ACC112 (cell line): ENCODE measurements around the gene RAN.

Experiments used
- H2AFZ ChIP-seq: fragments of 200-600 bp; sonication (generic); one replicate; pipeline ENCODE4 v1.6.0; 2017; ENCODE audit warnings: antibody characterized with exemption, low read length; ENCODE audit not compliant: unreplicated experiment
- H3K27ac ChIP-seq: fragments of 200-600 bp; sonication (generic); 2 replicates; pipeline ENCODE4 v1.5.1; 2014; ENCODE audit warnings: low read depth, mild to moderate bottlenecking, antibody characterized with exemption, low read length, moderate library complexity
- H3K27me3 ChIP-seq: fragments of 200-600 bp; sonication (generic); 2 replicates; pipeline ENCODE4 v1.6.1; 2014; ENCODE audit warnings: mild to moderate bottlenecking, antibody characterized with exemption, low read length, moderate library complexity, mixed read lengths; ENCODE audit not compliant: insufficient read depth
- H3K36me3 ChIP-seq: fragments of 200-600 bp; sonication (generic); 2 replicates; pipeline ENCODE4 v1.6.1; 2016; ENCODE audit warnings: mild to moderate bottlenecking, antibody characterized with exemption, low read length, moderate library complexity, mixed read lengths; ENCODE audit not compliant: insufficient read depth
- H3K4me1 ChIP-seq: fragments of 200-600 bp; sonication (generic); one replicate; pipeline ENCODE4 v1.6.1; 2016; ENCODE audit warnings: low read length, mixed read lengths; ENCODE audit not compliant: insufficient read depth, unreplicated experiment, control insufficient read depth
- H3K4me3 ChIP-seq: fragments of 200-600 bp; sonication (generic); 2 replicates; pipeline ENCODE4 v1.5.1; 2014; ENCODE audit warnings: mild to moderate bottlenecking, low read depth, low read length
- H3K79me2 ChIP-seq: fragments of 200-600 bp; sonication (generic); one replicate; pipeline ENCODE4 v1.6.0; 2016; ENCODE audit warnings: low read length; ENCODE audit not compliant: control insufficient read depth, unreplicated experiment, insufficient read depth

The RAN gene

GRCh38 chr12:130911193-130911592 is 39.3 kb downstream of the RAN start:
- no peaks in the 10 kb centered on the region for H3K79me2 ChIP-seq
- no peak overlapping the region for H3K4me3 ChIP-seq
- no peak overlapping the region for H3K27ac ChIP-seq
- no peak overlapping the region for H2AFZ ChIP-seq
- H3K36me3 ChIP-seq = no peaks in the 10 kb centered on the region
- H3K27me3 ChIP-seq = peaks cover 6% of the 10 kb centered on the region
- no peaks in the 10 kb centered on the region for H3K4me1 ChIP-seq

GRCh38 chr12:130911933-130912332 is 40.1 kb downstream of the RAN start:
- H3K27ac ChIP-seq = no peak overlapping the region
- H2AFZ ChIP-seq = no peak overlapping the region
- no peaks in the 10 kb centered on the region for H3K4me1 ChIP-seq
- no peaks in the 10 kb centered on the region for H3K36me3 ChIP-seq
- no peaks in the 10 kb centered on the region for H3K79me2 ChIP-seq
- no peak overlapping the region for H3K4me3 ChIP-seq
- H3K27me3 ChIP-seq = peaks cover 11% of the 10 kb centered on the region

- Histone ChIP-seq H3K36me3 (no peaks in the 10 kb centered on the region), H2AFZ (peak overlapping the region; percentile 64), H3K27ac (no peak overlapping the region), H3K79me2 (no peaks in the 10 kb centered on the region), H3K4me1 (peaks cover 7% of the 10 kb centered on the region), H3K27me3 (peaks cover 14% of the 10 kb centered on the region), H3K4me3 (peak overlapping the region; percentile 67)
These were observed 44.5 kb downstream of the RAN start for GRCh38 chr12:130916241-130916911.

- H3K79me2 ChIP-seq = no peaks in the 10 kb centered on the region
- no peak overlapping the region for H2AFZ ChIP-seq
- no peak overlapping the region for H3K4me3 ChIP-seq
- H3K27me3 ChIP-seq = peaks cover 14% of the 10 kb centered on the region
- H3K27ac ChIP-seq = no peak overlapping the region
- H3K4me1 ChIP-seq = peaks cover 7% of the 10 kb centered on the region
- no peaks in the 10 kb centered on the region for H3K36me3 ChIP-seq
These were observed 45.7 kb downstream of the RAN start for GRCh38 chr12:130917607-130918006.

- Histone ChIP-seq H2AFZ (no peak overlapping the region), H3K27me3 (peaks cover 14% of the 10 kb centered on the region), H3K36me3 (no peaks in the 10 kb centered on the region)
These were observed 47.2 kb downstream of the RAN start for GRCh38 chr12:130919086-130919485.

GRCh38 chr12:130920119-130920703 is 48.3 kb downstream of the RAN start:
- peaks cover 9% of the 10 kb centered on the region for H3K27me3 ChIP-seq
- no peaks in the 10 kb centered on the region for H3K36me3 ChIP-seq
- H3K79me2 ChIP-seq = no peaks in the 10 kb centered on the region
- H3K27ac ChIP-seq = no peak overlapping the region
- H3K4me1 ChIP-seq = peaks cover 7% of the 10 kb centered on the region
- H3K4me3 ChIP-seq = no peak overlapping the region
- no peak overlapping the region for H2AFZ ChIP-seq

More at GRCh38 chr12:130919086-130919485, 47.2 kb downstream of the RAN start:
- no peaks in the 10 kb centered on the region for H3K79me2 ChIP-seq
- H3K4me3 ChIP-seq = no peak overlapping the region
- no peak overlapping the region for H3K27ac ChIP-seq
- peaks cover 7% of the 10 kb centered on the region for H3K4me1 ChIP-seq

GRCh38 chr12:130920723-130921381 is 49.0 kb downstream of the RAN start:
- H3K27me3 ChIP-seq = peaks cover 9% of the 10 kb centered on the region
- H3K27ac ChIP-seq = peak overlapping the region; percentile 29; the same call in 1 of the 2 replicates
- no peaks in the 10 kb centered on the region for H3K79me2 ChIP-seq
- H3K4me1 ChIP-seq = peaks cover 7% of the 10 kb centered on the region
- no peaks in the 10 kb centered on the region for H3K36me3 ChIP-seq
- H3K4me3 ChIP-seq = no peak overlapping the region
- no peak overlapping the region for H2AFZ ChIP-seq

- no peaks in the 10 kb centered on the region for H3K79me2 ChIP-seq
- 0 out of 2 replicates have a peak, but pooled peaks cover 3% of the 10 kb centered on the region for H3K27me3 ChIP-seq
- peaks cover 7% of the 10 kb centered on the region for H3K4me1 ChIP-seq
- no peak overlapping the region for H3K4me3 ChIP-seq
- no peak overlapping the region for H2AFZ ChIP-seq
- no peak overlapping the region for H3K27ac ChIP-seq
- no peaks in the 10 kb centered on the region for H3K36me3 ChIP-seq
These were observed 50.7 kb downstream of the RAN start for GRCh38 chr12:130922511-130922953.

- no peak overlapping the region for H3K27ac ChIP-seq
- H2AFZ ChIP-seq = no peak overlapping the region
- no peaks in the 10 kb centered on the region for H3K27me3 ChIP-seq
- no peaks in the 10 kb centered on the region for H3K36me3 ChIP-seq
- no peak overlapping the region for H3K4me3 ChIP-seq
- peaks cover 7% of the 10 kb centered on the region for H3K4me1 ChIP-seq
- H3K79me2 ChIP-seq = no peaks in the 10 kb centered on the region
These were observed 53.2 kb downstream of the RAN start for GRCh38 chr12:130924966-130925665.

GRCh38 chr12:130925666-130926015 is 53.8 kb downstream of the RAN start:
- Histone ChIP-seq H3K4me1 (peaks cover 4% of the 10 kb centered on the region), H2AFZ (no peak overlapping the region), H3K4me3 (no peak overlapping the region), H3K27me3 (no peaks in the 10 kb centered on the region), H3K36me3 (no peaks in the 10 kb centered on the region), H3K79me2 (no peaks in the 10 kb centered on the region), H3K27ac (no peak overlapping the region)
